Caco-2 (cell line): ENCODE results near the gene KNDC1. TPM values are rescaled to one million over a fixed set of nuclear protein-coding genes. Genes with fewer than 3 reads are reported as not detected.

Experiments used
- BruUV-seq: library from RNA; stranded (reverse); fragments of 400-500 nt; replicated peaks from 2 replicates; lab custom pipeline; 2021; lab: Mats Ljungman, UMichigan
- CTCF ChIA-PET: fragments of 300-600 bp; sonication (Branson Sonifier 250); formaldehyde crosslinking; loops from one replicate; lab custom pipeline; 2022; ENCODE audit warnings: antibody characterized with exemption; lab: Charles Lee
- POLR2A ChIA-PET: fragments of 300-600 bp; sonication (Branson Sonifier 250); formaldehyde crosslinking; loops from one replicate; lab custom pipeline; 2022; ENCODE audit warnings: antibody characterized with exemption; lab: Charles Lee
- DNase-seq, 2 experiments: peaks; one replicate each; pipeline versions ENCODE4 v3.0.0 to v3.0.0-alpha.2; 2020 to 2022
- H3K27me3 ChIP-seq: replicated peaks from 2 replicates; pipeline ENCODE4 v1.6.0; 2011; ENCODE audit warnings: low read length; ENCODE audit not compliant: control insufficient read depth, insufficient read depth
- H3K36me3 ChIP-seq: 2 replicates; pipeline ENCODE4 v1.5.1; 2011; ENCODE audit warnings: low read length; ENCODE audit not compliant: control insufficient read depth, insufficient read depth
- H3K4me1 ChIP-seq: fragments of 250-450 bp; sonication (Bioruptor Pico); 2 replicates; pipeline ENCODE4 v1.5.1; 2020; ENCODE audit warnings: mild to moderate bottlenecking
- H3K4me3 ChIP-seq: 2 replicates; pipeline ENCODE4 v1.5.1; 2011; ENCODE audit warnings: low read depth, mild to moderate bottlenecking, control low read depth, low read length
- H3K9me3 ChIP-seq: fragments of 250-450 bp; sonication (Bioruptor Pico); 2 replicates; pipeline ENCODE4 v1.5.1; 2020; ENCODE audit warnings: mild to moderate bottlenecking, moderate library complexity
- H3K27ac Mint-ChIP-seq: one replicate; pipeline ENCODE4 v1.8.0; 2022; ENCODE audit warnings: mixed read lengths; ENCODE audit not compliant: unreplicated experiment
- H3K27me3 Mint-ChIP-seq: one replicate; pipeline ENCODE4 v1.8.0; 2022; ENCODE audit warnings: mixed read lengths; ENCODE audit not compliant: insufficient read depth, unreplicated experiment
- H3K36me3 Mint-ChIP-seq: one replicate; pipeline ENCODE4 v1.8.0; 2022; ENCODE audit warnings: mild to moderate bottlenecking, mixed read lengths; ENCODE audit not compliant: insufficient read depth, unreplicated experiment
- H3K4me1 Mint-ChIP-seq: one replicate; pipeline ENCODE4 v1.8.0; 2022; ENCODE audit warnings: low read depth, mixed read lengths; ENCODE audit not compliant: unreplicated experiment
- H3K4me3 Mint-ChIP-seq: one replicate; pipeline ENCODE4 v1.8.0; 2022; ENCODE audit warnings: mild to moderate bottlenecking, moderate library complexity, mixed read lengths; ENCODE audit not compliant: unreplicated experiment
- H3K9me3 Mint-ChIP-seq: one replicate; pipeline ENCODE4 v1.8.0; 2022; ENCODE audit warnings: mixed read lengths; ENCODE audit not compliant: unreplicated experiment
- intact Hi-C: fragments of 100-400 bp; cut with micrococcal nuclease; formaldehyde crosslinking; loops from one replicate; pipeline ENCODE4 v1.10.0; 2022; ENCODE audit not compliant: unreplicated experiment
- microRNA-seq: library from miRNA; unstranded; fragments of <30 nt; microRNA quantifications from one replicate; pipeline ENCODE4 v1.2.0, GENCODE V29; 2022
- total RNA-seq: library from RNA; stranded (reverse); gene quantifications from 2 replicates; pipeline ENCODE4 v1.2.3, GENCODE V29; 2022
- TF ChIP-seq, protein P1 (sequence below), 2 experiments: fragments of 200-600 bp in 1 of 2; IDR thresholded peaks; 1 replicate in 1 of 2; 2 replicates in 1 of 2; pipeline versions ENCODE4 v1.5.1 to v1.8.0; 2011 to 2022; ENCODE audit warnings: antibody characterized with exemption in 1 of 2, control low read depth in 1 of 2, inconsistent platforms in 1 of 2, low read depth in 1 of 2, low read length in 1 of 2, mild to moderate bottlenecking in 1 of 2, moderate library complexity in 1 of 2; ENCODE audit not compliant: insufficient read depth in 1 of 2, severe bottlenecking in 1 of 2, unreplicated experiment in 1 of 2

Gene KNDC1
- total RNA-seq, 1 experiment from 2014 or later, result 3.2 TPM

DNA sequence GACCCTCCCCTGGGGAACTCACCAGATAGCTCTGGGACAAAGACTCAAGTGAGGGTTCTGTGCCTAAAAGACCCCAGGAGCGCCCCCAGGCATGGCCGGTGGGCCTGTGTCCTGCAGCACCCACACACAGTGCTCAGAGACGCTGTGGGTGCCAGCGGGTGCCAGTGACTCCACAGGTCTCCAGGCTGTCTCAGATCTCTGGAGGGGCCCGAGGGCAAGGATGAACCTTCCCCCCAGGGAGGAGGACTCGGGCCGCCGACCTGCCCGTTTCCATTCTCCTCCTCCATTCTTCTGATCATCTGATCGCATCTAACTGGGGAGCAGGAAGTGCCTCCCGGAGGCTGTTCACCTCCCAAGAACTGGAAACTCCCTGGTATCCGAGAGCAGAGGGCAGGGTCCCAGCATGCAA, 115.7 kb downstream of the KNDC1 start:
- H3K4me3 Mint-ChIP-seq, result peak overlapping the region; percentile 62
- Histone ChIP-seq H3K36me3 (peaks cover 6% of the 10 kb centered on the region), H3K4me3 (no peak overlapping the region), H3K4me1 (peaks cover 53% of the 10 kb centered on the region), H3K9me3 (no peaks in the 10 kb centered on the region), H3K27me3 (no peaks in the 10 kb centered on the region)
- BruUV-seq, result no TSS peak
- ChIA-PET CTCF (interaction anchor here (1.0 to 1.5 kb wide), 2 partner anchors 18 kb away, joined by 4 to 7 read pairs; no protein-coding TSS in a partner anchor), POLR2A (no interaction called here)
- TF ChIP-seq, protein P1, sequence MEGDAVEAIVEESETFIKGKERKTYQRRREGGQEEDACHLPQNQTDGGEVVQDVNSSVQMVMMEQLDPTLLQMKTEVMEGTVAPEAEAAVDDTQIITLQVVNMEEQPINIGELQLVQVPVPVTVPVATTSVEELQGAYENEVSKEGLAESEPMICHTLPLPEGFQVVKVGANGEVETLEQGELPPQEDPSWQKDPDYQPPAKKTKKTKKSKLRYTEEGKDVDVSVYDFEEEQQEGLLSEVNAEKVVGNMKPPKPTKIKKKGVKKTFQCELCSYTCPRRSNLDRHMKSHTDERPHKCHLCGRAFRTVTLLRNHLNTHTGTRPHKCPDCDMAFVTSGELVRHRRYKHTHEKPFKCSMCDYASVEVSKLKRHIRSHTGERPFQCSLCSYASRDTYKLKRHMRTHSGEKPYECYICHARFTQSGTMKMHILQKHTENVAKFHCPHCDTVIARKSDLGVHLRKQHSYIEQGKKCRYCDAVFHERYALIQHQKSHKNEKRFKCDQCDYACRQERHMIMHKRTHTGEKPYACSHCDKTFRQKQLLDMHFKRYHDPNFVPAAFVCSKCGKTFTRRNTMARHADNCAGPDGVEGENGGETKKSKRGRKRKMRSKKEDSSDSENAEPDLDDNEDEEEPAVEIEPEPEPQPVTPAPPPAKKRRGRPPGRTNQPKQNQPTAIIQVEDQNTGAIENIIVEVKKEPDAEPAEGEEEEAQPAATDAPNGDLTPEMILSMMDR (IDR thresholded peaks at IDR 0.05; ENCODE audit: insufficient read depth in 1 of 2, low read depth in 1 of 2, low read length in 1 of 2, severe bottlenecking in 1 of 2, unreplicated experiment in 1 of 2), result no peak
- peak overlapping the region; percentile 80 for H3K27ac Mint-ChIP-seq
- H3K4me1 Mint-ChIP-seq, result peaks cover 11% of the 10 kb centered on the region
- no peaks in the 10 kb centered on the region for H3K9me3 Mint-ChIP-seq
- H3K27me3 Mint-ChIP-seq, result no peaks in the 10 kb centered on the region
- DNase-seq, result no peak
- intact Hi-C loops, result no loop called here
- H3K36me3 Mint-ChIP-seq, result peaks cover 28% of the 10 kb centered on the region

Small RNAs within 50 kb of the gene (microRNA-seq; reads per million reads assigned to microRNA genes)
- not detected for gene MIR202

Other genes with a start within 250 kb of the KNDC1 start
- gene CFAP46, start 217.6 kb upstream of the KNDC1 start, total RNA-seq, result 1.0 TPM in 1 of 2 replicates, not detected in the other
- not detected in 2 replicates for gene ADGRA1, start 72.3 kb upstream of the KNDC1 start, total RNA-seq
- gene UTF1, start 70.0 kb downstream of the KNDC1 start, total RNA-seq, result not detected in 2 replicates
- 0.12 TPM in 1 of 2 replicates, not detected in the other for gene VENTX, start 77.6 kb downstream of the KNDC1 start, total RNA-seq
- 13.4 and 16.8 TPM in 2 replicates for gene ADAM8, start 116.6 kb downstream of the KNDC1 start, total RNA-seq
- 92.2 and 93.3 TPM in 2 replicates for gene TUBGCP2, start 148.7 kb downstream of the KNDC1 start, total RNA-seq
- 98.5 and 112 TPM in 2 replicates for gene ZNF511, start 148.7 kb downstream of the KNDC1 start, total RNA-seq
- gene CALY, start 176.7 kb downstream of the KNDC1 start, total RNA-seq, result not detected in 2 replicates
- gene PRAP1, start 187.2 kb downstream of the KNDC1 start, total RNA-seq, result 0.34 TPM in 1 of 2 replicates, not detected in the other
- gene FUOM, start 197.8 kb downstream of the KNDC1 start, total RNA-seq, result 108 and 119 TPM in 2 replicates
- 232 and 247 TPM in 2 replicates for gene ECHS1, start 213.1 kb downstream of the KNDC1 start, total RNA-seq
- gene PAOX, start 219.0 kb downstream of the KNDC1 start, total RNA-seq, result 6.7 and 7.3 TPM in 2 replicates
- gene MTG1, start 233.9 kb downstream of the KNDC1 start, total RNA-seq, result 111 and 113 TPM in 2 replicates